ENCODE measurements around the gene PTH1R.

The PTH1R gene

DNA sequence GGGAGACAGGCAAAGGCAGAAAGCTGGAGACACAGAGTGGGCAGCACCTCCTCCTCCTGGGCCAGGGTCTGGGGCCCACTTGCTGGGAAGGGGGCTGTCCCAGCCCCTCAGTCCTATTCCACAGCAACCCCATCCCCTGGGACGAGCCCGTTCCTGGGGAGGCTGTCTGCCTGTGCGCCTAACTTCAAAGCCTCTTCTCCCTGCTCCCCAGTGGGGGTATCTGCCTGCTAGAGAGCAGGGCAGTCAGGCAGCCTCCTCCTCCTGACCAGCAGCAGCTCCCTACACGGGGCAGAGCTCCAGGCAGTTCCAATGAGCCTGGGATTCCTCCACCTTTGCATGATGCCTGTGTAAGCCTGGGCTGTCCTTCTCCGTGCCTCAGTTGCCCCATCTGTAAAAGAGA is 6.9 kb downstream of the PTH1R start:
- DNase-seq = no peak

- DNase-seq = no peak
These were observed 7.4 kb downstream of the PTH1R start for GRCh38 chr3:46884929-46885328.

- DNase-seq = no peak
These were observed 8.1 kb downstream of the PTH1R start for GRCh38 chr3:46885612-46886011.

DNA sequence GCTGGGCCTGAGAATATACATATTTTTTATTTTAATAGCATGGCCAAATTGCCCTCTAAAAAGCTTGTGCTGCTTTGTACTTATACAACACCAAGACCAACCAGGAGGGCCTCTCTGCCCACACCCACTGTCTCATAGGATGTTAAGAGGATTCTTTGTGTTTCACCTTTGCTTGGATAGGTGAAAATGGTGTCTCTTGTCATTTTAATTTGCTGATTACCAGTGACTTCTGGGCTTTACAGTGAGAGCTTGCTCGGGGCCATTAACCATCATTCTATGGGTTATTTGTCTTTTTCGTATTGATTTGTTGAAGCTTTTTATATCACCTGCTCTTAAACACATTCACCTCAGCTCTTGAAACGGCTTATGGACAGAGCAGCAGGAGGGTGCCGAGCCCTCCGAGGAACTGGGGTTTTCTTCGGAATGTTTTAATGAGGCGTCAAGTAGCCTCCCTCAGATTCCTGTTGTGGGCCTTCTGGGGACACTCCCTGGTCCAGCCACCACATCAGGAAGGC is 10.5 kb downstream of the PTH1R start:
- DNase-seq = no peak

DNA sequence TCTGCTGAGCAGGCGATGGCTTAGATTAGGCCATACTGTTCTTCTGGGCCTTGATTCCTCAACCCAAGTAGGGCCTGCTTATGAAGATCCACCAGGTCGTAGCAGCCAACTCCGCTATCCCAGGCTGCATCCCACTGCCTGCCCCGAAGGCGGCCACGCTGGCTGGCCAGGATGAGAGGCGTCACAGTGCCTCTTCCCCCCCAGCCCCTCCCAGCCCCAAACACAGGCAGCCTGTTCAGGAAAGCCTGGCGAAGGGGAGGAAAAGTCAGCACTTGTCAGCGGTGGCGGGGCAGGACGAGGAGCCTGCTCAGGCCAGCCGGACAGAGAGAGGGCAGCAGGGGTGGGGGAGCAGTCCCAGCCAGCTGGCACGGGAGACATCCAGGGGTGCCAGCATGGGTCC is 11.2 kb downstream of the PTH1R start:
- no peak for DNase-seq

DNA sequence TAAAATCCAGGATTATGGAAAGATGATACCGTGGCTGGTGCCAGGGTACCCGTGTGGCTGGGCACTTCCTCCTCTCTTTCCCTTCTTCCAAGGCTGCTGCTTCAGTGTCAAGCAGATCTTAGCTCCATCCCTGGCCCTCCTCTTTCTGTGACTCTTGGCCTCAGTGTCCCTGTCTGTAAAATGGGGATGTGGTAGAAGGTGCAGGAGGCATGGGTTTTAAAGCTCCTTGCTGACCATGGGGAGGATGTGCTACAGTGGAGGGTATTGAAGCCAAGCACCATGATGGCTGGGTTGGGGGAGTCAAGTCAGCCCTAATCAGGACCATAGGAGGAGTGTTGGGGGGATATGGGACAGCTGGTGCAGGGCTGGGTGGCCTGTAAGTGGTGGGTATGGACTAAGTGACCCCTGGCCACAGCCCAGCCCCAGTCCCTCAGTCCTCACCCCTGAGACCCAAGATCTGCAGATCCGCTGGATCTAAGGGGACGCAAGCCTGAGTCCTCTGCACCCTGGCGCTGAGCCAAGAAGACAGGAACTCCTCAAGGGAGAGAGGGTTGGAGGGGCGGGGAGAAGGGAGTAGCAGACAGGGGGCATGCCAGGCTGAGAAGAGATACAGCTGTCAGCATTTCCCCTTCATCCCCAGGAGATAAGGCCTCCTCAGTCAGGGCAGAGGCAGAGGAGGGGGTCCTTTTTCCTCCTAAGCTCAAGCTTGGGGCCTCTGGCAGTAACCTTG is 12.0 kb downstream of the PTH1R start:
- DNase-seq = no peak

- DNase-seq = no peak
These were observed 12.6 kb downstream of the PTH1R start for GRCh38 chr3:46890132-46890531.

GRCh38 chr3:46891132-46891531 is 13.6 kb downstream of the PTH1R start:
- no peak for DNase-seq

GRCh38 chr3:46892285-46893145 is 15.0 kb downstream of the PTH1R start:
- peak; percentile 56 to 63 for DNase-seq

DNA sequence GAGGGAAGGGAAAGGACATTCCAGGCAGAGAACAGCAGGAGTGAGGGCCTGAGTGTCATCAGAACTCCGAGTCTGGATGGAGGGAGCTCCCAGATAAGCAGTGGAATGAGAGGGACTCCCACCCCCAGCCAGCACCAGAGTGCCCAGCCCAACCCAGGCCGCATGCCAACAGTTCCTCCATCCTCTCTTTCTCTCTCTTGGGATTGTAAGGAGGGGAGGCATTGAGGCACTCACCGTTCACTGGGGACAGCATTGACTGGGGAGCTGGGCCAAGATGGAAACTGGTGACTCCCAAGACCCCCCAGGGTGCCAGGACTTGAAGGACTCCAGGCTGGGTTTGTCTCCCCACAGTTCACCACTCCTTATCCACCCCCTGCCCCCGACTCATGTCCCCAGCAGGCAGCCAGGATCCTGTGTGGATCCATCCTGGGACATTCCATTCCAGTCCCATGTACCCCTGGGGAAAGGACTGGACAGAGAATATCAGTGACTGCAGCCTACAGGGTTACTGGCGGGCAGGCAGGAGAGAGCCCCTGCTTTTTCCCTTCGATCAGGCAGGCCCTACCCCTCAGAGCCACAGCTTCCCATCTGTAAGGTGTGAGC is 15.7 kb downstream of the PTH1R start:
- DNase-seq = no peak

GRCh38 chr3:46893763-46894162 is 16.2 kb downstream of the PTH1R start:
- DNase-seq = no peak

DNA sequence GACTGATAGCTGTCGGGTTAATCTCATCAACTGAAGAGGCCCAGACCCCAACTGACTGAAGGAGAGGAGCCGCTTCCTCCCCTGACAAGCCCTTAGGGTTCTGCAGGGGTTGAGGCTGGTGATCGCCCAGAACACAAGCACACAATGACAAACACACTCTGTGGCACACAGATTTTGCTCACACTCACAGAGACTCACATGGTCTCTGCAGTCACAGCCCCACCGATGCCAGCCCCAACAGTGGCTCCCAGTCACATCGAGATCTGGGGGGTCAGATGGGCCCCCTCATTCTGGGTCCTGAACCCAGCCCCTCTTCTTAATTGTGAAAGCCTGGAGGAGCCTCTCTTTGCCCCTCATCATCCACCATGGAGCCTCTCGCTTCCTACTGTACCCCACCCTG is 16.7 kb downstream of the PTH1R start:
- DNase-seq = no peak

GRCh38 chr3:46895204-46895660 is 17.7 kb downstream of the PTH1R start:
- DNase-seq = peak; percentile 44 to 46

- DNase-seq = no peak
These were observed 18.2 kb downstream of the PTH1R start for GRCh38 chr3:46895761-46896160.

DNA sequence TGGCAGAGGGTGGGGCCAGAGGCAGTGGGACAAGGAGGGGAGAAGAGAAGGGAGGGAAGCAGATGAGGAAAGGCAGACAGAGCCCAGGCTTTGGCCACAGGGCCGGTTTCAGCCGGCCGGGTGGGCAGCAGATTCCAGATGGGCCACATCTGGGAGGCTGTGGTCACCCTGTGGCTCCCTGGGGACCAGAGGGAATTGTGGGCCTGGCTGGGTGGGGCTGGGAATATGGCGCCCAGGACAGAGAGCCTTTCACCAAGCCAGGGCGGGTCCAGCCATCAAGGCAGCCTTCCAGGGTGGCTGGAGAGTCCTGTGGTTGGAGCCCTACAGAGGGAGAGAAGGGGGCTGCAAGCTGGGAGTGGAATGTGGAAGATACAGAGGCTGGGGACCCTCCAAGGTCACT is 18.9 kb downstream of the PTH1R start:
- no peak for DNase-seq

DNA sequence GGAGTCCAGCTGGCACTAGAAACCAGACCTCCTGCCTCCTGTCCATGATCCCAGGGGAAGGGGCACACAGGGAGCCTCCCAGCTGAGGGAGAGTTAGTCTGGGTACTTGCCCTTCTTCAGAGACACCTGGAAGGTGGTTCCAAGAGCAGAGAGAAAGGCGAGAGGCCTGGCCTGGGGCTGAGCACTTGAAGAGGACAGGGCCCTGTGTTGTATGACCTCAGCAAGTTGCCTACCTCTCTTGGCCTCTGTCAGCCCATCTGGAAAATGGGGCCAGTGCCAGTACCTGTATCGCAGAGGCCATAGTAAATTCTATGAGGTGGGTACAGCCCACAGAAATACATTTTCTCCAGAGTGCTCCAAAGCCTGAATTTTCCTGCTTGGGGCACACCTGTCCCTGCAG is 19.5 kb downstream of the PTH1R start:
- DNase-seq = no peak

DNA sequence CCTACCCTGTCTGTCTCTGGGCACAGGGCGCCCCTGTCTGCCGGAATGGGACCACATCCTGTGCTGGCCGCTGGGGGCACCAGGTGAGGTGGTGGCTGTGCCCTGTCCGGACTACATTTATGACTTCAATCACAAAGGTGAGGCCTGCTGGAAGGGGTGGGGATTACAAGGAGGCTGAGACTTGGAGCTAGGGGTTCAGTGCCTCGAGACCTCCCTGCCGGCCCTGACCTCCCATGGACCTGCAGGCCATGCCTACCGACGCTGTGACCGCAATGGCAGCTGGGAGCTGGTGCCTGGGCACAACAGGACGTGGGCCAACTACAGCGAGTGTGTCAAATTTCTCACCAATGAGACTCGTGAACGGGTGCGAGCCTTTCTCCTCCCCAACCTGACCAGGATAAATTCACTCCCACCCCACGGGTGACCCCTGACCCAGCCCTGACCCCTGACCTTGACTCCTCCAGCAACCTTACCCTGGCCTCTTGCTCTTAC is 20.4 kb downstream of the PTH1R start:
- DNase-seq = no peak

DNA sequence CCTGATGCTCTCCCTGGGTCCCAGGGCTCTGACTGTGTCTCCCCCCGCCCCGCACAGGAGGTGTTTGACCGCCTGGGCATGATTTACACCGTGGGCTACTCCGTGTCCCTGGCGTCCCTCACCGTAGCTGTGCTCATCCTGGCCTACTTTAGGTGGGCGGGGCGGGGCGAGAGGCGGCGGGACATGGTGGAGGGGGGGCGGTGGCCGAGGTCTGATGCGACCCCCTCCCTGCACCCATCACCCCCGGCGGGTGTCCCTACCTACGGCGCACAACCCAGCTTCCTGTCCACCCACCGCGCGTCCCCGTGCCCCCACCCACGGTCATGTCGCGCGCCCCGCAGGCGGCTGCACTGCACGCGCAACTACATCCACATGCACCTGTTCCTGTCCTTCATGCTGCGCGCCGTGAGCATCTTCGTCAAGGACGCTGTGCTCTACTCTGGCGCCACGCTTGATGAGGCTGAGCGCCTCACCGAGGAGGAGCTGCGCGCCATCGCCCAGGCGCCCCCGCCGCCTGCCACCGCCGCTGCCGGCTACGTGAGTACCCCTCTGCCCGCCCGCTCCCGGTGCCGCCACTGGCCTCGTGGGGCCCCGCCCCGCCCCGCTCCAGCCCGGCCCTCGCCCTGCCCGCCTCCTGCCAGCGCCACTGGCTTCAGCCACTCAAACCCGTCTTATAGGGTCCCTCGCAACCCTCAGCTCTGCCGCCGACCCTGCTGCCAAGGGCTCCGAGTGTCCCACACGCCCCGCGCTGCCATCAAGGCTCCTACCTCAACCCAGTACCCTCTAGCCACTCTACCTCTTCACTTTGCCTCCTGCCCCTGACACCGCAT is 21.0 kb downstream of the PTH1R start:
- no peak for DNase-seq

GRCh38 chr3:46899151-46900006 is 21.9 kb downstream of the PTH1R start:
- no peak for DNase-seq

DNA sequence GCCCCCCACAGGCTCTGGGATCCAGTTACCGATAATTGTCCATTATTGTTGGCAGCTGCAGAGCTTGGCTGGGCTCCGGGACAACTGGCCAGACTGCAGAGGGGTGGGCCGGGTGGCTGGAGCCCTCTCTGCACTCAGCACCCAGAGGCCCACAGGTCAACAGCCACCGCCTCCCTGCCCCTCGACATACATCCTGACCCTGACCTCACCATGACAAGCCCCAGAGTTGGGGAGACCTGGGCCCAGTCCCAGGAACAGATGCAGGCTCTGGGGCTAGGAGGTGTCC is 22.4 kb downstream of the PTH1R start:
- no peak for DNase-seq

DNA sequence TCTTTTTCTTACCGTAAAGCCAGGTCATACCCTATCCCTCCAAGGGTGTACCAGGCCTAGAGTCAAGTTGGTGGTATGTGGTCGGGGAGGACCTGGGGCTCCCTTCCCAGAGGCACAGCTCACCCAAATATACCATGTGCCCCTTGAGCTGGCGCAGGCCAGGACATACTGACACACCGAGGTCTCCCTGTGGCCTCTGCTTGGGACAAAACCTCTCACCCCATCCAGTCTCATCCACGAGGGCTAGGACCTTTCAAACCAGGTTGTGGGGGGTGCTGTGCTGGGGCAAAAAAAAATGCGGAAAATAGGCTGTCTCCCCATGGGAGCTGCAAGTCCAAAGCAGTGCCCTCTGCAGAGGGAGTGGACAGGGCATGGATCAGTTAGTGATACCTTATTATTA is 22.8 kb downstream of the PTH1R start:
- DNase-seq = no peak

DNA sequence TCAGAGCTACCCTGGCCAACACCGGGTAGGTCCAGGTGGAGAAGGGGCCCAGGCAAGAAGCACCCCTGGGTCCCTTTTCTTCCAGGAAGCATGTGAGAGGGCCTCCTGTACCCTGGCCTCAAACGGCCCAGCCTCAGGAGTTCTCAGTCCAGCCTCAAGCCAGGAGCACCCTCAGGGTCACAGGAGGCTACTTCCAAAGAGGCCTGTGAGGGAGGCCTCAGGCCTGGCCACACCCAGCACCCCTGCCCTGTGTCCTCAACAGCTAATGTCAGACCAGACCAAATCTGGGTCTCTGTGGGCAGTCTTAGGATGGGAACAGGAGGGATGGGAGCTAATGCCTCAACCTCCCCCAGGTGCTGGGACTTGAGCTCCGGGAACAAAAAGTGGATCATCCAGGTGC is 23.5 kb downstream of the PTH1R start:
- DNase-seq = no peak

All from Kasumi-1 (cell line).